Ascending aorta (tissue), 2 donors: ENCODE data around the gene PLA2G2D. TPM values are rescaled to one million over a fixed set of nuclear protein-coding genes. Genes with fewer than 3 reads are reported as not detected.

ENCODE experiments used
- DNase-seq, 2 donors: peaks; one replicate each; pipeline ENCODE4 v3.0.0-alpha.2; 2019; ENCODE audit warnings: low spot score in 2 of 2
- H3K27ac ChIP-seq, 2 donors: fragments of 200-600 bp; sonication (generic); one replicate each; pipeline ENCODE4 v1.5.1; 2016 to 2017; ENCODE audit warnings: mild to moderate bottlenecking in 1 of 2
- H3K27me3 ChIP-seq: fragments of 200-600 bp; sonication (generic); one replicate; pipeline ENCODE4 v1.5.1; 2017
- H3K36me3 ChIP-seq, 2 donors: fragments of 200-600 bp; sonication (generic); one replicate each; pipeline ENCODE4 v1.5.1; 2016
- H3K4me1 ChIP-seq, 2 donors: fragments of 200-600 bp; sonication (generic); one replicate each; pipeline ENCODE4 v1.5.1; 2016 to 2017; ENCODE audit warnings: mild to moderate bottlenecking in 1 of 2
- H3K4me3 ChIP-seq, 2 donors: fragments of 200-600 bp; sonication (generic); one replicate each; pipeline ENCODE4 v1.5.1; 2016 to 2017; ENCODE audit warnings: mild to moderate bottlenecking in 1 of 2
- H3K9me3 ChIP-seq, 2 donors: fragments of 200-600 bp; sonication (generic); one replicate each; pipeline ENCODE4 v1.5.1; 2016
- intact Hi-C: fragments of 100-400 bp; cut with DNase I; formaldehyde crosslinking; loops from one replicate; pipeline ENCODE4 v1.15.1; 2023
- total RNA-seq: library from RNA; depleted of rRNA; stranded (reverse); fragments of >200 nt; gene quantifications from one replicate; pipeline ENCODE4 v1.1.0, GENCODE V29; 2016
- TF ChIP-seq, protein P1 (sequence below), 3 experiments: fragments of 200-600 bp in 2 of 3; fragments of 450-650 bp in 1 of 3; sonication (generic) in 2 of 3; IDR thresholded peaks; one replicate each; pipeline ENCODE4 v1.5.1; 2016 to 2019; ENCODE audit warnings: antibody characterized with exemption in 3 of 3, mild to moderate bottlenecking in 1 of 3, moderate library complexity in 1 of 3

PLA2G2D gene
- total RNA-seq, 1 donor from 2014 or later = not detected

DNA sequence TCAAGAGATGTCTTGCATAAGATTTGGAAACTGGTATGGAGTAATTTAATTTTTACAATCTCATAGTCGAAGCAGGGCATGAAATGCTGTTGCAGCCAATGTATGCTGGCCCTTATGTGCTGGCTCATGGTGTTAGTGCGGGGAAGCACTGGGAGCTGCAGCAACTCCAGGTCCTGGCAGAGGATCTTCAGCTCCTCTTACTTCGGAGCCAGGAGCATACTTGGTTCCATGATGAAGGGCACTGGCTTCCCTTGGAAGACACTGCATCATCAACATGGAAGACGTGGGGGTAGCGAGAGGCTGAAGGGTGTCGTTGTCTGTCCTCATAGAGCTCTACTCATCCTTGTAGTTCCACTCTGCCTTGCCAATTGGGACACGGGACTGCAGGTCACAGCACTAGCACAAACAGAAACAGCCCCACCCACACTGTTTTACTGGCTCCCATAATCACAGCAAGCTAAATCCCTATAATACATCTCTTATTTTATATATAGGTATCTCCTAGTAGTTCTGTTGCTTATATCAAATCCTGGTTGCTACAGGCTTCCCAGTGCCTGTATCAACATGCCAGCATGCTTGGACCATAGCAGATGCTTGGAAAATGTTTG lies 22.4 kb downstream of the PLA2G2D start:
- Histone ChIP-seq H3K36me3 (no peaks in the 10 kb centered on the region), H3K9me3 (peaks cover 0 to 4% of the 10 kb centered on the region in 2 donors), H3K4me1 (no peaks in the 10 kb centered on the region), H3K27me3 (no peaks in the 10 kb centered on the region), H3K27ac (no peak overlapping the region), H3K4me3 (no peak overlapping the region)
- DNase-seq = no peak
- intact Hi-C loops = no loop called here
- TF ChIP-seq, protein P1, sequence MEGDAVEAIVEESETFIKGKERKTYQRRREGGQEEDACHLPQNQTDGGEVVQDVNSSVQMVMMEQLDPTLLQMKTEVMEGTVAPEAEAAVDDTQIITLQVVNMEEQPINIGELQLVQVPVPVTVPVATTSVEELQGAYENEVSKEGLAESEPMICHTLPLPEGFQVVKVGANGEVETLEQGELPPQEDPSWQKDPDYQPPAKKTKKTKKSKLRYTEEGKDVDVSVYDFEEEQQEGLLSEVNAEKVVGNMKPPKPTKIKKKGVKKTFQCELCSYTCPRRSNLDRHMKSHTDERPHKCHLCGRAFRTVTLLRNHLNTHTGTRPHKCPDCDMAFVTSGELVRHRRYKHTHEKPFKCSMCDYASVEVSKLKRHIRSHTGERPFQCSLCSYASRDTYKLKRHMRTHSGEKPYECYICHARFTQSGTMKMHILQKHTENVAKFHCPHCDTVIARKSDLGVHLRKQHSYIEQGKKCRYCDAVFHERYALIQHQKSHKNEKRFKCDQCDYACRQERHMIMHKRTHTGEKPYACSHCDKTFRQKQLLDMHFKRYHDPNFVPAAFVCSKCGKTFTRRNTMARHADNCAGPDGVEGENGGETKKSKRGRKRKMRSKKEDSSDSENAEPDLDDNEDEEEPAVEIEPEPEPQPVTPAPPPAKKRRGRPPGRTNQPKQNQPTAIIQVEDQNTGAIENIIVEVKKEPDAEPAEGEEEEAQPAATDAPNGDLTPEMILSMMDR (IDR thresholded peaks at IDR 0.05) = no peak

DNA sequence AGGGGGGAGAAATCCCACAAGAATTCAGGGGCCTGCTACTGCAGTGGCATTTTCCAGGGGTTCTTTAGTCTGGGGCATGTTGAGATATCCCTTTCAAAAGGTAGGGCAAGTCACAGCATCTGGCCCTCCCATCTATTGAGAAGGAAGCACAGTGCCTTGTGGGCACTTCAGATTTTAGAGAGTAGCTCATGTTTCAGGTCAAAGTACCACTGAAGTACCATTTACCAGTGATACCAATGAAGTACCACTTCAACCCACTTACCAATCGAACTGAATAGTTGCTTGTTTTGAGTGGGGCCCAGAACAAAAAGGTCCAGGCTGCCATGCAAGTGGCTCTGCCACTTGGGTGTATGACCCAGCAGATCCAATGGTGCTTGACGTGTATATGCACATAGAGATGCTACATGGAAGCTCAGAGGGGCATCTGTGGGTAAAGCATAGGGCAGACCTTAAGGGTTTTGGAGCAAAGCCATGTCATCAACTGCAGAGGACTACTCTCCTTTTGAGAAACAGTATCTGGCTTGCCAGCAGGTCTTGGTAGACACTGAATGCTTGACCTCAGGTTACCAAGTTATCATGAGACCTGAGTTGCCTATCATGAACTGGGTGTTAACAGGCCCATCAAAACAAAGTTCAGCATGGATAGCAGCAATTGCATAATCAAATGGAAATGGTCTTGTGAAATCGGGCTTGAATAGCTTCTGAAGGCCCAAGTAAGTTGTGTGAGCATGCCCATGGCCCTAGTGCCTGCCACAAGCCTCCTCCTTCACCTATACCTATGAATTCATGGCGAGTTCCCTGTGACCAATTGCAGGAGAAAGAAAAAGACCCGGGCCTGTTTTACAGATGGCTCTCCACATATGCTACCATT lies 23.5 kb downstream of the PLA2G2D start:
- TF ChIP-seq, protein P1 (IDR thresholded peaks at IDR 0.05) = no peak
- no peak for DNase-seq

DNA sequence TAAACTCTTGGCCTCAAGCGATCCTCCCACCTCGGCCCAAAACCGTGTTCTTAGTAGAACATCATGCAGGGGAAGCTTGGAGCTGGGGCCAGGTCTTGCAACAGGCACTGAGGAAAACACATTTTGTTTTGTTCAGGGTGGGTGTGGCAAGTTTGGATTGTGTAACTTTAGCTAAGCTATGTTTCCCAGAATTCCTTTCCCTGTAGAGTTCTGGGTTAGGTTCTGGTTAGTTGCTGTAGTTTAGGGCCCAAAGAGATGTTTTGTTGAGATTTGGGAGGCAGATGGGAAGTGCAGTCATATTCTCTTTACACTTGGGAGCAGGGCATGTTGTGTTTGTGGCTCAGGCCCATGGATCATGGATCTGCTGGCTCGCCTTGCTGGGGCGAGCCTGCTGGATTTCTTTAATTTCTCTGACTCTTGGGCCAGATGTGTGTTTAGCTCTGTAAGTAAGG lies 25.4 kb downstream of the PLA2G2D start:
- H3K27me3 ChIP-seq = no peaks in the 10 kb centered on the region
- H3K27ac ChIP-seq = peak overlapping the region in 1 of 2 donors; percentile 20
- peaks cover 0 to 4% of the 10 kb centered on the region in 2 donors for H3K9me3 ChIP-seq
- no peaks in the 10 kb centered on the region for H3K36me3 ChIP-seq
- no peaks in the 10 kb centered on the region for H3K4me1 ChIP-seq
- DNase-seq = peak in 1 of 2 donors; percentile 69
- intact Hi-C loops = no loop called here
- TF ChIP-seq, protein P1 (IDR thresholded peaks at IDR 0.05) = no peak
- no peak overlapping the region for H3K4me3 ChIP-seq

More for the DNA sequence above, 23.5 kb downstream of the PLA2G2D start:
- no peaks in the 10 kb centered on the region for H3K4me1 ChIP-seq
- intact Hi-C loops = no loop called here
- no peak overlapping the region for H3K4me3 ChIP-seq
- peaks cover 0 to 4% of the 10 kb centered on the region in 2 donors for H3K9me3 ChIP-seq
- H3K27me3 ChIP-seq = no peaks in the 10 kb centered on the region
- H3K36me3 ChIP-seq = no peaks in the 10 kb centered on the region
- no peak overlapping the region for H3K27ac ChIP-seq

DNA sequence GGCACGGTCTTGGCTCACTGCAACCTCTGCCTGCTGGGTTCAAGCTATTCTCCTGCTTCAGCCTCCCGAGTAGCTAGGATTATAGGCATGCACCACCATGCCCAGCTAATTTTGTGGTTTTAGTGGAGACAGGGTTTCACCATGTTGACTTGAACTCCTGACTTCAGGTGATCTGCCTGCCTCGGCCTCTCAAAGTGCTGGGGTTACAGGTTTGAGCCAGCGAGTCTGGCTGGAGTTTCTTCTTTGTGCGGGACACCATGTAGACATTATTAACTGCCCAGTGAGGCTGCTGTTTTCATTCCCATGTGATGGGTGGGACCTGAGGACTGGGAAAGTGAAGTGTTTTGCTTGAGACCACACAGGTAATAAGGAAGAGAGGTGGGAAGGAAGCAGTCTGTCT lies 26.0 kb downstream of the PLA2G2D start:
- no peak for DNase-seq
- TF ChIP-seq, protein P1 (IDR thresholded peaks at IDR 0.05) = no peak
- Histone ChIP-seq H3K27ac (peak overlapping the region in 1 of 2 donors; percentile 27), H3K36me3 (no peaks in the 10 kb centered on the region), H3K27me3 (no peaks in the 10 kb centered on the region), H3K9me3 (peaks cover 0 to 4% of the 10 kb centered on the region in 2 donors), H3K4me3 (no peak overlapping the region), H3K4me1 (no peaks in the 10 kb centered on the region)
- intact Hi-C loops = no loop called here

DNA sequence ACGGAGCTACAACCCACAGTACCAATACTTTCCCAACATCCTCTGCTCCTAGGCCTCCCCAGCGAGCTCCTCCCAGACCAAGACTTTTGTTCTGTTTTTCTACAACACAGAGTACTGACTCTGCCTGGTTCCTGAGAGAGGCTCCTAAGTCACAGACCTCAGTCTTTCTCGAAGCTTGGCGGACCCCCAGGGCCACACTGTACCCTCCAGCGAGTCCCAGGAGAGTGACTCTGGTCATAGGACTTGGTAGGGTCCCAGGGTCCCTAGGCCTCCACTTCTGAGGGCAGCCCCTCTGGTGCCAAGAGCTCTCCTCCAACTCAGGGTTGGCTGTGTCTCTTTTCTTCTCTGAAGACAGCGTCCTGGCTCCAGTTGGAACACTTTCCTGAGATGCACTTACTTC lies 28.7 kb downstream of the PLA2G2D start:
- Histone ChIP-seq H3K4me1 (no peaks in the 10 kb centered on the region), H3K36me3 (peaks cover 0 to 3% of the 10 kb centered on the region in 2 donors), H3K9me3 (no peaks in the 10 kb centered on the region), H3K27ac (no peak overlapping the region), H3K27me3 (no peaks in the 10 kb centered on the region), H3K4me3 (no peak overlapping the region)
- no peak for DNase-seq
- intact Hi-C loops = no loop called here
- TF ChIP-seq, protein P1 (IDR thresholded peaks at IDR 0.05) = no peak
